ENCODE results near the gene TMEM92. TPM values are rescaled to one million over a fixed set of nuclear protein-coding genes. Genes with fewer than 3 reads are reported as not detected.
A peak's percentile ranks its signal among the peaks of the same experiment; 100 is the strongest.
"Not testable (repeated sequence)": the region's sequence is repeated elsewhere in the genome, so short reads cannot be mapped to it uniquely, and the experiment has no call there.

Gene TMEM92
- total RNA-seq, 2 donors from 2014 or later, result 0.10 to 0.65 TPM

DNA sequence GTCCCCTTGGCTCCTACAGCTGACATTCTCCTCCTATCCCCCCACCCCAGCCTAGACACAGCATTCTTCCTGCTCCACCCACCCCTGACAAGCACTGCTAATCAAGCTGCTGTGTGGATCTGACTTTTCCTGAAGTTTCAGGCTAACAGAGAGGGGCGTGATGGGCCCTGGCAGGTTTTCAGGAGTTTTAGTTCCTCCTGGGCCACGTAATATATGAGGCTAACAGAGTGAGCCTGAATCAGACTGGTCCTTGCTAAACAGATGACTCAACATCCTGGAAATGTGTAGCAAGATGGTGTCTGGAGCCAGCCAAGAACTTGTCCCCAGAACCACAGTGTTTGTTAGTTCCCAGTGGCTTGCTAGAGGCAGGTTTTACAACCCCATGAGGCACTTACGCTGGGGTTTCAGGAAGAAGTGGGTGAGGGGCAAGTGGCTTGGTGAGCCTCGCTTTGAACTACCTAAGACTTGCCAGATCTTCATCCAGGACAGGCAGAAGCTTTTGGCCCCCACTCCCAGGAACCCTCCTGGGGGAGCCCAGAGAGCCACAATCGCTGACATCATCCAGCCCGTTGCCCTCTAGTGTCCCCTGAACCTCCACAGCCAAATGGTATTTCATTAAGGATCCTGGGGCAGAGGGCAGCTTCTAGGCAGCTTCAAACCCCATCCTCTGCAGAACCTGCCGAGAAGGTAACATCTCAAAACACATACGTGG is 15.9 kb downstream of the TMEM92 start:
- intact Hi-C loops (cut with DNase I), result no loop called here
- DNase-seq, result peak; percentile 84
- peak; percentile 94 to 97 for ATAC-seq

DNA sequence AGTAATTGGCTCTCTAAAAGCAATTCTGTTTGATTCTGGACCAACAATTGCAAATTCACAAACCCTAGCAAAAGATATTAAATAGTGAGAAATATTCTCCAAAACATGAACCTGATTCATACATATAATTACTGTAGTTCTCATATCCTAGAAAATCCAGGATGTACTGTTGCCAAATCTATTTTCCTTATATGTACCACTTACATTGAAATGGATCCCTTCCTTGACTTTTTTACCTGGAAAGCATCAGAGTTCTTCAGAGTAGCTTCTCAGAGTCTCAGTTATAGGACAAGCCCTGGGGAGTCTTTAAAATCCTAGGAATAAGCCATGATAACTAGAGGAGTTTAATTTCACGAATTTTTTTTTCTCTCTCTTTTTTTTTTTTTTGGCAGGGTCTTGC is 16.7 kb downstream of the TMEM92 start:
- ATAC-seq (no peak), DNase-seq (no peak)
- intact Hi-C loops (cut with DNase I), result no loop called here

DNA sequence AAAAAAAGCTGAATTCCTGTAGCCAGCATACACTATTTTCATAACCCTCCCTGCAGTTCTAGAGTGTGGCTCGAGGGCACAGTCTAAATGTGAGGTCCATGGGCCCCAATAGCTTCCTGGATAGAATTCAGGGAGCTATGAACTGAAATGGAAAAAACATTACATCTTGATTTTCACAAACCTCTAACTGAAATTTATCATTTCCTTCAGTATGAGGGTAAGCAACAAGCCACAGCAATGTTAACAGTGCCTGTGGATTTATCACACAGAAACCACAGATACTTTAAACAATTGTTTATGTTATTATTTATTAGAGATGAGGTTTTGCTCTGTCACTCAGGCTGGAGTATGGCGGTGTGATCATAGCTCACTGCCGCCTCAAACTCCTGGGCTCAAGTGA is 18.2 kb downstream of the TMEM92 start:
- ATAC-seq, result no peak
- no peak for DNase-seq
- intact Hi-C loops (cut with DNase I), result no loop called here

DNA sequence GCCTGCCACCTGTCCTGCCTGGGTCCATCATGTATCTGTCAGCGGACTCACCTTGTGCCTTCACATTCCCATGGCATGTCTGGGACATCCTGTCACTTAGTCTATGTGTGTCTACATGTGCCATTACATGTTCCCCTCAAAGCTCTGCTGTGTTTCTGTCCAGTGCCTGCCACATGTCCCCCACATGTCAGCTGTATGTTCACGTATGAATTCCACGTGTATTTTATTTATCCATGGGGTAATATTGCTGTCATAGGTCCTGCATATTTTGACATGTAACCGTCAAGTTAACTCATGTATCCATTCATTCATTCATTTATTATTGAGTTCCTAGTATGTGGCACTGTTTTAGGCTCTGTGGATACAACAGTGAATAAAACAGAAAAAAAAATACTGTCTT is 20.8 kb downstream of the TMEM92 start:
- intact Hi-C loops (cut with DNase I), result loop anchor here (5.0 kb wide), 2 partner anchors 93 to 203 kb away; partner anchors contain the start of gene COL1A1 (in 1 of the 2)
- DNase-seq (no peak), ATAC-seq (no peak)

DNA sequence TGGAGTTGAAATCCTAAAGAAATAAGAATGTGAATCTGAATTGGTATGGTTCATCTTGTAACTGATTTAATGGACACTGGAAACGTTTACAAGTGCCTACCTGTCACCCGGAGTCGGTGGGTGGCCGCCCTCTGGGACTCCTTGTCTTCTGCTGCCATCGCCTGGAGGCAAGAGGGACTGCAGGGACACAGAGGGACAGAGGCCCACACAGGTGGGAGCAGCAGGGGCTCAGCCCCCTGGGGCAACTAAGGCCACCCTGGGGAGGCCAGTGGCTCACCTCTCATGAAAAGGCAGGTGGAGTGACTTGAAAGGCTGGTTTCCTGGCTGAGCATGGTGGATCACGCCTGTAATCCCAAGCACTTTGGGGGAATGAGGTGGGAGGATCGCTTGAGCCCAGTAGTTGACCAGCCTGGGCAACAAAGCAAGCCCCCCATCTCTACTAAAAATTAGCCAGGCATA is 23.2 kb downstream of the TMEM92 start:
- intact Hi-C loops (cut with DNase I), result loop anchor here (1.0 to 5.0 kb wide), 3 partner anchors 95 to 205 kb away; partner anchors contain the start of gene COL1A1 (in 1 of the 2)
- peak; percentile 81 for DNase-seq

DNA sequence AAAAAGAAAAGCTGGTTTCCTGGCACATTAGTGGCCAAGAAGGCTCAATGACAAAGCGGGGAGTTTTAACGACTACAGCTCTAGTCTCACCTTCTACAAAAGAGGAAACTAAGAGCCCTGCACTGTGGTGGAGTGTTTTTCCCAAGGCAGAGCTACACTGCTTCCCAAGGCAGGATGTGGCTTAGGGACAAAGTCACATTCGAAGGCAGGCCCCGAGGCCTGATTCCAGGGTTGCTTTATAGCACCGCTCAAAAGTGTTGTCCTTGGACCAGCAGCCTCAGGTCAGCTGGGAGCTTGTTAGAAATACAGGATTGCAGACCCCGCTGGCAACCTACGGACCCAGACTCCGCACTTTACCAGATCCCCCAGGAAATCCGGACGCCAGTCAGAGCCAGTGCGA is 23.8 kb downstream of the TMEM92 start:
- intact Hi-C loops (cut with DNase I), result loop anchor here (5.0 kb wide), 2 partner anchors 96 to 206 kb away; partner anchors contain the start of gene COL1A1 (in 1 of the 2)

More for the DNA sequence above, 23.2 kb downstream of the TMEM92 start:
- peak; percentile 93 to 95 for ATAC-seq

DNA sequence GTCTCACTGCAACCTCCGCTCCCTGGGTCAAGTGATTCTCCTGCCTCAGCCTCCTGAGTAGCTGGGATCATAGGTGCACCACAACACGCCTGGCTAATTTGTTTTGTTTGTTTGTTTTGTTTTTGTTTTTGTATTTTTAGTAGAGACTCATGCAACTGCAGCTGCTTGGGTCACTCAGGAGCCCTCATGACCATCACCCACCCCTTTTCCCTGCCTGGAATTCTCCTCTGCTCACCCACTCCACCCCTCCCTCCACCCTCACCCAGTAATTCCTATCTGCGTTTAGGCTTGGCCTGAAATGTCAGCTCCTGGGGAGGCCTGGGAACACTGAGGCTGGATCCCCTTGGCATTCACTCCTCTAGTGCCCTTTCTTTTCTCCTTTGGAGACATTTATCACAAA is 25.5 kb downstream of the TMEM92 start:
- no peak for ATAC-seq

More for the DNA sequence above, 23.8 kb downstream of the TMEM92 start:
- DNase-seq (no peak), ATAC-seq (no peak)

DNA sequence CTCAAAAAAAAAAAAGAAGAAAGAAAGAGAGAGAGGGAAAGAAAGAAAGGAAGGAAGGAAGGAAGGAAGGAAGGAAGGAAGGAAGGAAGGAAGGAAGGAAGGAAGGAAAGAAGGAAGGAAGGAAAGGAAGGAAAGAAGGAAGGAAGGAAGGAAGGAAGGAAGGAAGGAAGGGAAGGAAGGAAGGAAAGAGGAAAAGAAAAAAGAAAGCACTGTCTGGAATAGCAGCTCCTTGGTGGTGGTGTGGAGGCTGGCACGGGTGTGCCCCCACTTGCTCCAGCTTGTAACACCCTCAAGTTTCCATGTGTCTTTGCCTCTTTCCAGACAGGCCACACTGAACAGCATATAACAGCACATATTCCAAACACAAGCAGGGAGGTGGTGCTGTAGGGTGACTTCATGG is 26.6 kb downstream of the TMEM92 start:
- ATAC-seq; DNase-seq; intact Hi-C loops (cut with DNase I): not testable (repeated sequence)

More for the DNA sequence above, 25.5 kb downstream of the TMEM92 start:
- DNase-seq, result no peak
- intact Hi-C loops (cut with DNase I), result loop anchor here (5.0 kb wide), 2 partner anchors 97 to 207 kb away; partner anchors contain the start of gene COL1A1 (in 1 of the 2)

DNA sequence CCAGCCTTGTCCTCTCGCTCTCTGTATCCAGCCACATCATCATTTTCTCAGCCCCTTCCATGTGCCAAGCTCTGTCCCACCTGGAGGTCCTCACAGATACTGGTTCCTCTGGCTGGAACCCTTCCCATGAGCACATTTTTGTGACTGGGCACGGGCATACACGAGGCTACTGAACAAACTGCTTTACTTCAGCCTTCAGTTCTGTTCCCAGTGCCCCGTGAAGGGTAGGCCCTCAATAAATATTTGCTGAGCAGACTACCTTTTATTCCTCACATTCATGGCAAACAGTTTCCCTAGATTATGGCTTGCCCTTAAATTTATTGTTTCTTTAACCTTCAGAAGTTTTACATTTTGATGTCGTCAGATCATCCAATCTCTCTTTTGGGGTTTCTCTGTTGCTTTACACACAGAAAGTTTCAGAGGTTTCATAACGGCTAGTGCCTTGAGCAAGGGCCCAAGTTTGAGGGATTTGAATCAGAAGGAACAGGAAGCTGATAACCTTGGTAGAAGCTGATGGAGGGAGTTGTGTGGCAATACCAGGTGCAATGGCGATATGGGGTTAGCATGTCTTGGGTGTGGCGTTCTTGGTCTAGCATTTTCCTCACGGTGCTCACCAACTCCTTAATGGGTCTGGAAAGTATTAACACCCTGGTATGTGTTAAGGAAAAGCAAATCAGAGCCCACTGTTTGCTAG is 27.8 kb downstream of the TMEM92 start:
- intact Hi-C loops (cut with DNase I), result no loop called here
- ATAC-seq (no peak), DNase-seq (no peak)

DNA sequence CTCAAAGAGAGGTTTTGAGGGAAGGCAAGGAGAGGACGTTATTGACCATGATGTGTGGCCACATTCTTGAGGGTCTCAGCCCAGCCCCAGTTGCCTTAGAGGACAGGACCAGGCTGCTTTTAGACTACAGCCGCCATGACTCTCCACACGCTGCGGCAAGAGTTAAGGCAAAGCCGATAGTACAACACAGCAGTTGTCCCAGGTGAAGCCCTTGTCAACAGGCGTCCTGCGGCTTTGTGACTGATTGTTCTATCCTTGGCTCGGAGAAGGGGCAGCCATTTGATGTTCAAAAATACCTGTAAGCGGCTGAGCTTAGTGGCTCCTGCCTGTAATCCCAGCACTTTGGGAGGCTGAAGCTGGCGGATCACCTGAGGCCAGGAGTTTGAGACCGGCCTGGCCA is 28.8 kb downstream of the TMEM92 start:
- intact Hi-C loops (cut with DNase I), result no loop called here
- no peak for ATAC-seq

DNA sequence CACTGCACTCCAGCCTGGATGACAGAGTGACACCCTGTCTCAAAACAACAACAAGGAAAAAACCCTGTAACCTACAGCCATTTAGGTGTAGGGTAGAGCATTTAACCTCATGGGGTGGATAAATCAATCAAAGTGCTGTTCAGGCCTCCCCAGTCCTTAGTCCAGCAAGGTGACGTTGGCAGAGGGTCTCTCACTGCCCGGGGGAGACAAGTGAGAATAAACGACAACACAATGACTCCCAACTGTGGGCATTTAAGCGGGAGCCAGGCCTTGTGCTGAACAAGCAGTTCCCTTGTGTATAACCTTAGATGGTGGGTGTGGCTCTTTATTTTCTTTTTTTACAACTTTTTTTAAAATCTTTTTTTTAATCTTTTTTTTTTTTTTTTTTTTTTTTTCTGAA is 29.3 kb downstream of the TMEM92 start:
- no peak for ATAC-seq
- intact Hi-C loops (cut with DNase I), result no loop called here

More for the DNA sequence above, 28.8 kb downstream of the TMEM92 start:
- no peak for DNase-seq

DNA sequence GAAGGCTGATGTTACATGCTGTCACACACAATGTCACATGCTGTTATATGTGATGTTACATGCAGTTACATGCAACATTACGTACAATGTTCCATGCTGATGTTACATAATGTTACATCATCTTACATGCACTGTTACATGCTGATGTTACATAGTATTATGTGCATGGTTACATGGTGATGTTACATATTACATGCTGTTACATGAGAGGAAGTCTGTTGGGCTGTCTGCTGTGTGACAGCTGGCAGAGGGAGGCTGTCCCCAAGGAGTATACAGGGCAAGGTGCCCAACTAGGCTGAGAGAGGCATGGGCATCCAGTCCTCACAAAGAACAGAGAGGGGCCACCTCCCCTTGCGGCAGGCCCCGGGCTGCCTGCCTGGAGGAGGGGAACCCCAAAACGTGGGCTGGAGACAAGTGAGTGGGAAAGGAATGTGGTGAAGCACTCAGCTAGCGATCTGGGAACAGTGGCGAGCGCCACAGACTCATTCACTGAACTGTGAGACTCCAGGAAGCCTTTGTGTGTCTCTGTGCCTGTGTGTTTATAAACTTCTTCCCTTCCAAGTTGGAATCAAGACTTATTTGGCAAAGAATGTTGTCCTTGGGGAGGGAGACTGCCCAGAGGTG is 30.6 kb downstream of the TMEM92 start:
- ATAC-seq (peak; percentile 60 to 69), DNase-seq (peak; percentile 28)
- intact Hi-C loops (cut with DNase I), result no loop called here

More for the DNA sequence above, 29.3 kb downstream of the TMEM92 start:
- no peak for DNase-seq

DNA sequence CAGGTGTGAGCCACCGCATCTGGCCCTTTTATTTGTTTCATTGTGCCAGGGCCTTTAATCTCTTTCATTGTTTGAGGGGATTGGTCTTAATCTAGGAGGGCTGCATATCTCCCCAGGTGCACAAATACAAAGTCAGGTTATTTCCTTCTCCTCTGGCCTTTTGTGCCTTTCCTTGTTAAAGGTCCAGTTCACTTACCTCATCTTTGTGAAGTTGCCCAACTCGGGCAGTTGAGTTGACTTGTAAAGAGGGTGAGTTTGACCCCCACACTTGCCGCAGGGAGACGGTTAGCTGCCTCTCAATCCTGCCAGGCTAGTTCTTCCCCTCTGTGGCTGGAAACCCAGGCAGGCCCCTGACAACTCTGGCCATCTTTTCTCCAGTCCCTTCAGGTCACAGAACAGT is 33.4 kb downstream of the TMEM92 start:
- intact Hi-C loops (cut with DNase I), result no loop called here
- no peak for DNase-seq
- ATAC-seq, result no peak

DNA sequence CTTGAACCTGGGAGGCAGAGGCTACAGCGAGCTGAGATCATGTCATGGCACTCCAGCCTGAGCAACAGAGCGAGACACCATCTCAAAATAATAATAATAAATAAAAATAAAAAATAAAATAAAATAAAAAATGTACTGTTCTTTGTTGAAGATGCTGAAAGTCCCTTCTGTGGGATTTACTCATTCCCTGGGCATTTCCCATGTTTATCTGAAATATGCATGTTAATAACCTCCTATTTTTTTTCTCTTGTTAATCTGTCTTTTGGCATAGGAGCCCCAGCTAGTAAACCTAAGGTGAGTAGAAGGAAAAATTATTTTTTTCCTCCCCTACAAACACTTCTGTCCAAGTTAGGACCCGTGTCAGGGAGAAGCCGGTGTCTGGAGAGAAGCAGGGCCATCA is 34.4 kb downstream of the TMEM92 start:
- ATAC-seq (no peak), DNase-seq (no peak)
- intact Hi-C loops (cut with DNase I), result no loop called here

DNA sequence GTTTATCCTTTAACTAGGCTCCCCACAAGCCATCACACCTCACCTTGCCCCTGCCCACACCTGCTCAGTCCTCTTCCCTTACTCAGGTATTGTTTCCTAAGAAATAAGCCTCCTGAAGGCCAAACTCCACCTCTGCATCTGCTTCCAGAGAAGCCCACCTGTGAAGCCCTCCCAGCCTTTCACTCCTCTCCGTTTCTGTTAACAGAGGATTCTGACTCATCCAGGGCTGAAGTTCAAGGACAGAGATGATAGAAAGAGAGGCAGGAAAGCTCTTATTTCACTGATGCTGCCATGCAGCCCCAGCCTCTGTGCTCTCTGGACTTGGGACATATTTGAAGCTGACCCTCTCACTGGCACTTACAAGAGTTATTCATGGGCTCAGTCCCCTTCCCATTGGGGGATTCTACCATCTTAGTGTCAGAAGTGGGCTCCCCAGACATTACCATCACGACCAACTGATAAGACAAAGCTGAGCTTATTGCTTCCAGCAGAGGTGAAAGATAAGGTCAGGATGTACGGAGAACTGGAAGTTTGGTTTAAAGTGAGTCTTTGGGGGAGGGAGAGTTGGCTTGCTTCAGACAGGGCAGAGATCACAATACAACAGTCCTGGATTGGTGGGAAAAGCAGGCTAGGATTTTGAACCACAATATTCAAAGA is 36.3 kb downstream of the TMEM92 start:
- DNase-seq (no peak), ATAC-seq (no peak)
- intact Hi-C loops (cut with DNase I), result no loop called here

DNA sequence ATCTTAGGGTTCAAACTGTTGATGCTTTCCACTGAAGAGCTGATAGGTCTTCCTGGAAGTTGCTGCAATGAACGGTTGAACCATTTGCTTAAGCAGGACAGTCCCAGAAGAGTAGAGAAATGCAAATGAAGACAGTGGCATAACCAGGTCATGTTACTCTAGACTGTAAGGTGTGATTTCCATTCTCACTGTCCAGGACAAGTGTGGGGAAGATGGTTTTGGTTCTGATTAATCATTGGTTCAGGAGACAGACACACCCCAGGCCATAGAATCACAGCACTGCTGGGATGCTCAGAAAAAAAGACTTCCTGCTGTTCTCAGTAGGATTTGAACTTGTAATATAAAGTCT is 36.8 kb downstream of the TMEM92 start:
- intact Hi-C loops (cut with DNase I), result no loop called here
- DNase-seq (no peak), ATAC-seq (no peak)

DNA sequence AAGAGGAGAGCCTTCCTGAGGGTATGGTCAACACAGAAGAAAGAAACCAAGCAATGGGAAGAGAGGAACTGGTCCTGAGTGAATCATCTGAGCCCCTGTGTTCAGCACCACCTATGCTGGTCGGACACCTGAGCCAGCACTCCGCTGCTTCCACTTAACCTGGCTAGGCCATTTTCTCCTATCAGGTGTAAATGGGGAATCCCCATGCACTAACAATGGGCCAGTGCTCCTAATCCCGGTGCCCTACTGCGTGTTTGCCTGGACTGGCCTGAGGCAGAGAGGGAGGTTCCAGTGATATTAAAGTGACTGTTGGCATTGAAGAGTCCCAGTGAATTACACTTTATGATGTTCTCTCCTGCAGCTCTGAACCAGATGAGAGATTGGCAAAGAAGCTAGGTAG is 37.2 kb downstream of the TMEM92 start:
- ATAC-seq (no peak), DNase-seq (no peak)
- intact Hi-C loops (cut with DNase I), result no loop called here

DNA sequence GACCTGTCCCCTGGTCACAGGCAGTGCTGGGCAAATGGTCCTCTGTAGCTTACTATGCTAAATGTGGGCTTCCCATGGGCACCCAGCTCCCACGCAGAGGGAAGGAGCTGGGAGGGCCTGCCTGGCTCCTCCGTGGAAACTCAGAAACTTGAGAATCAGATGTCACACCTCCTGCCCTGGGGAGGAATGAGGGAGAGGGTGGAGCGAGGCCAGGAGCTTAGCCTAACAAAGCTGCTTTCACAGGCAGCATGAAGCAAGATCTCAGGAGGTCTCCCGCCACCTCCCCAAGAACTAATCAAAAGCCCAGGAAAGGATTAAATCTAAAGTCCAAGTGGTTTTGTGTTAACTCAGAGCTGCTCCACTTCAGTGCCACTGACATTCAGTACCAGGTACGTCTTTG is 38.0 kb downstream of the TMEM92 start:
- no peak for ATAC-seq
- intact Hi-C loops (cut with DNase I), result no loop called here
- no peak for DNase-seq

DNA sequence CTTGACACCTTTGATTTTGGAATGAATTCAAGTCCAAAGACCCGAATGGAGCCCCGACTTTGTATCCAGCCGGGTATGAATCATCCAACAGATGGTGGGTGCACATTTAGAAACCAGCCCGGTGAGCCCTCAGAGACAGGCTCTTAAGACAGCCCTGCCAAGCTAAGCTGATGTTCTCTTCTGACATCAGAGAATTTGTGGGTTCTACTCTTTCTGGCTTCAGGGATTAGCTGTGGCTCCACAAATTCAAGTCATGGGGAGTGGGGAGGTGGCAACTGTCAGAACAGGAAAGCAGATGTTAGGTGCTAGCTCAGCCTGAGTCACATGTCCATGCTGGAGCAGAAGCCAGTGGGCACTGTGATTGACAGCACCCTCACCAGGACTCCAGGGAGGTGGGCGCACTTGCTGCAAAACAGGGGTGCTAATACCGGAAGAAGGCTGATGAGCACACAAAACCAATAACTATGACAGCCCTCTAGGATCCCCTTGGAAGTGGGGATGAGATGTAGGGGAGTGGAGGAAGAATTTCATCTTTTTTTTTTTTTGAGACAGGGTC is 40.3 kb downstream of the TMEM92 start:
- DNase-seq (no peak), ATAC-seq (no peak)
- intact Hi-C loops (cut with DNase I), result no loop called here

Data from left cardiac atrium (tissue), 4 donors.